ENCODE results near the gene PRSS2. TPM values are rescaled to one million over a fixed set of nuclear protein-coding genes. Genes with fewer than 3 reads are reported as not detected.

PRSS2 gene
- total RNA-seq, 1 donor from 2014 or later, result not detected

DNA sequence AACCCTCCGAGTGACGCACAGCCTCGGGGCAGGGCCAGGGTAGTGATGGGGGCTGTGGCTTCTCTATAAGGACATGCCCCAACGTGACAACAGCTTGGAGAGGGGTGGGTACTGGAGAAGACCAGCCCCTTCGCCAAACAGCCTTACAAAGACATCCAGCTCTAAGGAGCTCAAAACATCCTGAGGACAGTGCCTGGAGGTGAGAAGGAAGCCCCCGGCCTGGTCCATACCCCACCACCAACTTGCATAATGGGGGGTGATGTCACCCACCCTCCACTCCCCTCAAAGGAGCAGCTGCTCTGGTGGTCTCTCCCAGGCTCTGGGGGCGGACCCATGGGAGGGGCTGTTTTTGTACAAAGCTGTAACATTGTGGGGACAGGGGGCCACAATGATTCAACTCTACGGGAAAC lies 15.1 kb downstream of the PRSS2 start:
- intact Hi-C loops (cut with micrococcal nuclease), result loop anchor here (1.0 to 2.0 kb wide), 3 partner anchors 12 to 69 kb away; partner anchors contain the start of gene EPHB6

DNA sequence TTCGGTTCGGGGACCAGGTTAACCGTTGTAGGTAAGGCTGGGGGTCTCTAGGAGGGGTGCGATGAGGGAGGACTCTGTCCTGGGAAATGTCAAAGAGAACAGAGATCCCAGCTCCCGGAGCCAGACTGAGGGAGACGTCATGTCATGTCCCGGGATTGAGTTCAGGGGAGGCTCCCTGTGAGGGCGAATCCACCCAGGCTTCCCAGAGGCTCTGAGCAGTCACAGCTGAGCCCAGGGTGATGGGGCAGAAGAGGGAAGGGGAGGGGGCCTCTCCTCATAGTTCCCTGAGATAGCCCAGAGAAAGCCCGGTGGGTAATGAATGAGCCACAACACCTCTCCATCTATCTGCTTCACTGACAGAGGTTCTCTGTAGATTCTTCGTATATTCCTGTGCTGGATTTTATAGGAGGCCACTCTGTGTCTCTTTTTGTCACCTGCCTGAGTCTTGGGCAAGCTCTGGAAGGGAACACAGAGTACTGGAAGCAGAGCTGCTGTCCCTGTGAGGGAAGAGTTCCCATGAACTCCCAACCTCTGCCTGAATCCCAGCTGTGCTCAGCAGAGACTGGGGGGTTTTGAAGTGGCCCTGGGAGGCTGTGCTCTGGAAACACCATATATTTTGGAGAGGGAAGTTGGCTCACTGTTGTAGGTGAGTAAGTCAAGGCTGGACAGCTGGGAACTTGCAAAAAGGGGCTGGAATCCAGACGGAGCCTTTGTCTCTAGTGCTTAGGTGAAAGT lies 16.4 kb downstream of the PRSS2 start:
- intact Hi-C loops (cut with micrococcal nuclease), result no loop called here

DNA sequence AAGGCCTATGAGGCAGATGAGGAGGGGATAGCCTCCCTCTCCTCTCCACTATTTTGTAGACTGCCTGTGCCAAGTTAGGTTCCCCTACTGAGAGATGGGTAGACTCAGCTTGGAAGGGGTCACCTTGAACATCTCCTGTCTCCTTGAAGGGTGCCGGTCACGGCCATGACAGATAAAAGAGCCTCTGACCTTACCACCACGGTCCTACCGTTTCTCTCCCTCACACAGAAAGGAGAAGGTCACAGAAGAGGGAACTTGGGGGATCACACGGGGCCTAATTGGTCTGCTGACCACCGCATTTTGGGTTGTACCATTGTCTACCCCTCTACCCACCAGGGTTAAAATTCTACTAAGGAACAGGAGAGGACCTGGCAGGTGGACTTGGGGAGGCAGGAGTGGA lies 17.0 kb downstream of the PRSS2 start:
- intact Hi-C loops (cut with micrococcal nuclease), result no loop called here

DNA sequence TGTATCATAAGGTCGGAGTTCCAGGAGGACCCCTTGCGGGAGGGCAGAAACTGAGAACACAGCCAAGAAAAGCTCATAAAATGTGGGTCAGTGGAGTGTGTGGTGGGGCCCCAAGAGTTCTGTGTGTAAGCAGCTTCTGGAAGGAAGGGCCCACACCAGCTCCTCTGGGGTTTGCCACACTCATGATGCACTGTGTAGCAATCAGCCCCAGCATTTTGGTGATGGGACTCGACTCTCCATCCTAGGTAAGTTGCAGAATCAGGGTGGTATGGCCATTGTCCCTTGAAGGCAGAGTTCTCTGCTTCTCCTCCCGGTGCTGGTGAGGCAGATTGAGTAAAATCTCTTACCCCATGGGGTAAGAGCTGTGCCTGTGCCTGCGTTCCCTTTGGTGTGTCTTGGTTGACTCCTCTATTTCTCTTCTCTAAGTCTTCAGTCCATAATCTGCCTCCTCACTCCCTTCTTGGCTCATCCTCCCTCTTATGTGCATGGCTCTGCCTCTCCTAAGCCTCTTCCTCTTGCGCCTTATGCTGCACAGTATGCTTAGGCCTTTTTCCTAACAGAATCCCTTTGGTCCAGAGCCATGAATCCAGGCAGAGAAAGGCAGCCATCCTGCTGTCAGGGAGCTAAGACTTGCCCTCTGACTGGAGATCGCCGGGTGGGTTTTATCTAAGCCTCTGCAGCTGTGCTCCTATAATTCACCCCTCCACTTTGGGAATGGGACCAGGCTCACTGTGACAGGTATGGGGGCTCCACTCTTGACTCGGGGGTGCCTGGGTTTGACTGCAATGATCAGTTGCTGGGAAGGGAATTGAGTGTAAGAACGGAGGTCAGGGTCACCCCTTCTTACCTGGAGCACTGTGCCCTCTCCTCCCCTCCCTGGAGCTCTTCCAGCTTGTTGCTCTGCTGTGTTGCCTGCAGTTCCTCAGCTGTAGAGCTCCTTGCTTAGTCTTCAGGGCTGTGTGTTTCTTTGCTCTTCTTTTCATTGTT lies 17.8 kb downstream of the PRSS2 start:
- intact Hi-C loops (cut with micrococcal nuclease), result no loop called here

DNA sequence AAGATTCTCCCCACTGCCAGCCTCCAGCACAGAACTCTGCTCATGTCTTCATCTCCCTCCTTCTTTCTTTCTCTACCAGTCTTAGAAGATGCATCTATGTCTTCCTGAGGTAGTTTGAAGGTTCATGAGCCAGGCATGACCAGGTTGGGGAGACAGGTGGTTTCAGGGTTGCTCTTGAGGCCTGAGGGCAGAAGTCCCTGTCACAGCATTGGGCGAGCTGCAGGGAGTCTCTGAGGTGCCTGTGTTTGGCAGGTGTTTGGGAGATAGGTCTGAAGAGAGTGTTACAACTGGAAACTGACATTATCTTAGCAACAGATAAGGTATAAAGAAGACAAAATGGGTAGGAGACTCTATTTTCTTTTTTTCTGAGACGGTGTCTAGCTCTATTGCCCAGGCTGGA lies 18.7 kb downstream of the PRSS2 start:
- intact Hi-C loops (cut with micrococcal nuclease), result no loop called here

DNA sequence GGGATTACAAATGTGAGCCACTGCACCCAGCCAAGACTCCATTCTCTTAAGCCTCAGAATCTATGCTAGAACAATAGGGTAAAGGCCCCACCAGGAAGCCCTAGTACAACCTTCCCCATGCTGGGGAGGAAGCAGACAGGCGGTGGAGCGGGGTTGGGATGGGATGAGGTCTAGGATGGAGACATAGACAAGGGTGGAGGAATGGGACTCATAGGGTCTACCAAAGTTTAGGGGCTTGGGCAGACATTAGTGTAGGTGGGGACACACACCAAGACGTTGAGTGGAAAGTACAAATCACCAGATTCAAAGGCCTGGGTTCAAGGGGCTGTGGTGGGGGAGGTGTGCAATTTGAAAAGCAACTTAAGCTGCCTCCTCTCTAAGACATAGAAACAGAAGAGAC lies 19.3 kb downstream of the PRSS2 start:
- intact Hi-C loops (cut with micrococcal nuclease), result no loop called here

DNA sequence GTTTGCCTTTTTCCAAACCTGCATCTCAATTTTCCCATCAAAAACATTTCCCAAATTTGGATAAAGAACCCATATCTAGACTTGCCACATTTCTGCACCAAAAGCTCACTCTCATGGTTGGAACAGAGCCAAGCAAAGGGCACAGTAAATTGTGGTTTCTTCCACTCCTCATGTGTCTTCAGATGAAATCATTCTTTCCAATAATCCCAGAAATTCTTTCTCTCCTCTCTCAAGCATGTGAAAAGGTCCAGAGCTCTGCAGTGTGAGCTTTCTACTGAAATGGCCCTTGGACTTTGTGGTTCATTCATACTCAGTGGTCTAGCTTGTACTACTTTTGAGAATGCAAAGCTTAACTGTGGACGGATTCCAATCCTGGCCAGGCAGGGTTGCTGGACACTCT lies 19.8 kb downstream of the PRSS2 start:
- intact Hi-C loops (cut with micrococcal nuclease), result no loop called here

DNA sequence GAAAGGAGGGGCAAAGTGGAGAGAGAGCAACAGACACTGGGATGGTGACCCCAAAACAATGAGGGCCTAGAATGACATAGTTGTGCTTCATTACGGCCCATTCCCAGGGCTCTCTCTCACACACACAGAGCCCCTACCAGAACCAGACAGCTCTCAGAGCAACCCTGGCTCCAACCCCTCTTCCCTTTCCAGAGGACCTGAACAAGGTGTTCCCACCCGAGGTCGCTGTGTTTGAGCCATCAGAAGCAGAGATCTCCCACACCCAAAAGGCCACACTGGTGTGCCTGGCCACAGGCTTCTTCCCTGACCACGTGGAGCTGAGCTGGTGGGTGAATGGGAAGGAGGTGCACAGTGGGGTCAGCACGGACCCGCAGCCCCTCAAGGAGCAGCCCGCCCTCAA lies 20.7 kb downstream of the PRSS2 start:
- intact Hi-C loops (cut with micrococcal nuclease), result no loop called here

DNA sequence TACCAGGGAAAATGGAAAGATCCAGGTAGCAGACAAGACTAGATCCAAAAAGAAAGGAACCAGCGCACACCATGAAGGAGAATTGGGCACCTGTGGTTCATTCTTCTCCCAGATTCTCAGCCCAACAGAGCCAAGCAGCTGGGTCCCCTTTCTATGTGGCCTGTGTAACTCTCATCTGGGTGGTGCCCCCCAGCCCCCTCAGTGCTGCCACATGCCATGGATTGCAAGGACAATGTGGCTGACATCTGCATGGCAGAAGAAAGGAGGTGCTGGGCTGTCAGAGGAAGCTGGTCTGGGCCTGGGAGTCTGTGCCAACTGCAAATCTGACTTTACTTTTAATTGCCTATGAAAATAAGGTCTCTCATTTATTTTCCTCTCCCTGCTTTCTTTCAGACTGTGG lies 21.4 kb downstream of the PRSS2 start:
- intact Hi-C loops (cut with micrococcal nuclease), result no loop called here

DNA sequence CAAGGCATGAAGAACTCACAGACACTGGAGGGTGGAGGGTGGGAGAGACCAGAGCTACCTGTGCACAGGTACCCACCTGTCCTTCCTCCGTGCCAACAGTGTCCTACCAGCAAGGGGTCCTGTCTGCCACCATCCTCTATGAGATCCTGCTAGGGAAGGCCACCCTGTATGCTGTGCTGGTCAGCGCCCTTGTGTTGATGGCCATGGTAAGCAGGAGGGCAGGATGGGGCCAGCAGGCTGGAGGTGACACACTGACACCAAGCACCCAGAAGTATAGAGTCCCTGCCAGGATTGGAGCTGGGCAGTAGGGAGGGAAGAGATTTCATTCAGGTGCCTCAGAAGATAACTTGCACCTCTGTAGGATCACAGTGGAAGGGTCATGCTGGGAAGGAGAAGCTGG lies 21.8 kb downstream of the PRSS2 start:
- intact Hi-C loops (cut with micrococcal nuclease), result no loop called here

DNA sequence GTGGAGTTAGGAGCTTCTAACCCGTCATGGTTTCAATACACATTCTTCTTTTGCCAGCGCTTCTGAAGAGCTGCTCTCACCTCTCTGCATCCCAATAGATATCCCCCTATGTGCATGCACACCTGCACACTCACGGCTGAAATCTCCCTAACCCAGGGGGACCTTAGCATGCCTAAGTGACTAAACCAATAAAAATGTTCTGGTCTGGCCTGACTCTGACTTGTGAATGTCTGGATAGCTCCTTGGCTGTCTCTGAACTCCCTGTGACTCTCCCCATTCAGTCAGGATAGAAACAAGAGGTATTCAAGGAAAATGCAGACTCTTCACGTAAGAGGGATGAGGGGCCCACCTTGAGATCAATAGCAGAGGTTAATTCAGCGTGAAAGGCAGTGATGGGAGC lies 22.4 kb downstream of the PRSS2 start:
- intact Hi-C loops (cut with micrococcal nuclease), result no loop called here

DNA sequence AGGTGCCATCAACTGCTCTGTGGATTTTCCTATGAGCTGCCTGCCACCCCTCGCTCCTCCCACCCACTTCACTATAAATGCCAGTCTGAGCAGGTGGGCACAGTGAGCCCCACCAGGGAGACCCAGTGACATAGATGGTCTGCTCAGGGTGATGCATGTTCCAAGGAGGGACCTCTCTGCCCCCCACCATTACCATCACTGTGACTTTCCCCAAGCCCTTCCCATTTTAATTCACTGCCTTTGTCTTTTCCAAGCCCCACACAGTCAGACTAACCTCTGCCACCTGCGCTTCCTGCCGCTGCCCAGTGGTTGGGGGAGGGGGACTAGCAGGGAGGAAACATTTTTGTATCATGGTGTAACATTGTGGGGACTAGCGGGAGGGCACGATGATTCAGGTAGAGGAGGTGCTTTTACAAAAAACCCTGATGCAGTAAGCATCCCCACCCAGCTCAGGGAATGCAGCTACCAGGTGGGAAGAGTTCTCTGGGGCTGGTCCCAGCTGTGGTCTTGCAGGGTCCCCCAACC lies 24.6 kb downstream of the PRSS2 start:
- intact Hi-C loops (cut with micrococcal nuclease), result no loop called here

DNA sequence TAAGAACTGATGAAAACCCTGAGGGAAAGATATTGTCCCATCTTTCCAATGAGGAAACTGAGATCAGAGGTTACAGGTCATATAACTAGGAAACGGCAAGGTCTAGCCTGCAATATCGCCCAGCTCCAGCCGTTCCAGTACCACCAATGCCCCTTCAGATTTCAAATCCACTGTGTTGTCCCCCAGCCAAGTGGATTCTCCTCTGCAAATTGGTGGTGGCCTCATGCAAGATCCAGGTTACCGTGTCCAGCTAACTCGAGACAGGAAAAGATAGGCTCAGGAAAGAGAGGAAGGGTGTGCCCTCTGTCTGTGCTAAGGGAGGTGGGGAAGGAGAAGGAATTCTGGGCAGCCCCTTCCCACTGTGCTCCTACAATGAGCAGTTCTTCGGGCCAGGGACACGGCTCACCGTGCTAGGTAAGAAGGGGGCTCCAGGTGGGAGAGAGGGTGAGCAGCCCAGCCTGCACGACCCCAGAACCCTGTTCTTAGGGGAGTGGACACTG lies 25.3 kb downstream of the PRSS2 start:
- intact Hi-C loops (cut with micrococcal nuclease), result no loop called here

DNA sequence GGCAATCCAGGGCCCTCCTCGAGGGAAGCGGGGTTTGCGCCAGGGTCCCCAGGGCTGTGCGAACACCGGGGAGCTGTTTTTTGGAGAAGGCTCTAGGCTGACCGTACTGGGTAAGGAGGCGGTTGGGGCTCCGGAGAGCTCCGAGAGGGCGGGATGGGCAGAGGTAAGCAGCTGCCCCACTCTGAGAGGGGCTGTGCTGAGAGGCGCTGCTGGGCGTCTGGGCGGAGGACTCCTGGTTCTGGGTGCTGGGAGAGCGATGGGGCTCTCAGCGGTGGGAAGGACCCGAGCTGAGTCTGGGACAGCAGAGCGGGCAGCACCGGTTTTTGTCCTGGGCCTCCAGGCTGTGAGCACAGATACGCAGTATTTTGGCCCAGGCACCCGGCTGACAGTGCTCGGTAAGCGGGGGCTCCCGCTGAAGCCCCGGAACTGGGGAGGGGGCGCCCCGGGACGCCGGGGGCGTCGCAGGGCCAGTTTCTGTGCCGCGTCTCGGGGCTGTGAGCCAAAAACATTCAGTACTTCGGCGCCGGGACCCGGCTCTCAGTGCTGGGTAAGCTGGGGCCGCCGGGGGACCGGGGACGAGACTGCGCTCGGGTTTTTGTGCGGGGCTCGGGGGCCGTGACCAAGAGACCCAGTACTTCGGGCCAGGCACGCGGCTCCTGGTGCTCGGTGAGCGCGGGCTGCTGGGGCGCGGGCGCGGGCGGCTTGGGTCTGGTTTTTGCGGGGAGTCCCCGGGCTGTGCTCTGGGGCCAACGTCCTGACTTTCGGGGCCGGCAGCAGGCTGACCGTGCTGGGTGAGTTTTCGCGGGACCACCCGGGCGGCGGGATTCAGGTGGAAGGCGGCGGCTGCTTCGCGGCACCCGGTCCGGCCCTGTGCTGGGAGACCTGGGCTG lies 26.0 kb downstream of the PRSS2 start:
- intact Hi-C loops (cut with micrococcal nuclease), result no loop called here

DNA sequence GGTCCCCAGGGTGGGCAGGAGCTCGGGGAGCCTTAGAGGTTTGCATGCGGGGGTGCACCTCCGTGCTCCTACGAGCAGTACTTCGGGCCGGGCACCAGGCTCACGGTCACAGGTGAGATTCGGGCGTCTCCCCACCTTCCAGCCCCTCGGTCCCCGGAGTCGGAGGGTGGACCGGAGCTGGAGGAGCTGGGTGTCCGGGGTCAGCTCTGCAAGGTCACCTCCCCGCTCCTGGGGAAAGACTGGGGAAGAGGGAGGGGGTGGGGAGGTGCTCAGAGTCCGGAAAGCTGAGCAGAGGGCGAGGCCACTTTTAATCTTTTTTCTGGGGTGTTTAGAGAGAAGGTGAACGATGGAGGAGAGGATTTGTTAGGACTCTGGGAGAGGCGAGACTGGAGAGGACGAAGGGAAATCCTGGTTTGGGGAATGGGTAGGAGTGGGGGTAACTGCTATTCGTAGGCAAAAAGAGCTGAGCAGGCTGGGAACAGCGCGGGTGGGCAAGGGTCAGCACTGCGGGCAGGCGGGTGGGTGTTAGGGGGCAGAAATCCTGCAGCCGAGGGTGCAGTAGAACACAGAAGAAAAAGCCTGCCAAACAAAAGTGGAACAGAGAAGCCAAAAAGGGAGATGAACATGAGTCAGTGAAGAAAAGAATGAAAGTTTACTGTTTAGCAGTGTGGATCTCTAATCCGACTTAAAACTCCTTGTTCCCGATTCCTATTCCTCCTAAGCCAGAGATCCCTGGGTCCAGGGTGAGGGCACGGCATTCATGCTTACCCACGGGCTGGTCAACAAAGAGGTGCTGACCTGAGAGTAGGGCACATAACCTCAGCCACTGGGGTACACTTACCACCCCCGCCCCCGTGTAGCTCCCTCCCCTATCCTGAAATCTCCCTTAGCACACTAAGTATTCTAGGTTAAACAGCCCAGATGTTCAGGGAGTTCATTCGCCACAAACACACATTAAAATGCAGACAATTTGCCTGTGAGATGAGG lies 26.9 kb downstream of the PRSS2 start:
- intact Hi-C loops (cut with micrococcal nuclease), result loop anchor here (1.0 kb wide), 2 partner anchors 11 to 12 kb away; no protein-coding TSS in a partner anchor

DNA sequence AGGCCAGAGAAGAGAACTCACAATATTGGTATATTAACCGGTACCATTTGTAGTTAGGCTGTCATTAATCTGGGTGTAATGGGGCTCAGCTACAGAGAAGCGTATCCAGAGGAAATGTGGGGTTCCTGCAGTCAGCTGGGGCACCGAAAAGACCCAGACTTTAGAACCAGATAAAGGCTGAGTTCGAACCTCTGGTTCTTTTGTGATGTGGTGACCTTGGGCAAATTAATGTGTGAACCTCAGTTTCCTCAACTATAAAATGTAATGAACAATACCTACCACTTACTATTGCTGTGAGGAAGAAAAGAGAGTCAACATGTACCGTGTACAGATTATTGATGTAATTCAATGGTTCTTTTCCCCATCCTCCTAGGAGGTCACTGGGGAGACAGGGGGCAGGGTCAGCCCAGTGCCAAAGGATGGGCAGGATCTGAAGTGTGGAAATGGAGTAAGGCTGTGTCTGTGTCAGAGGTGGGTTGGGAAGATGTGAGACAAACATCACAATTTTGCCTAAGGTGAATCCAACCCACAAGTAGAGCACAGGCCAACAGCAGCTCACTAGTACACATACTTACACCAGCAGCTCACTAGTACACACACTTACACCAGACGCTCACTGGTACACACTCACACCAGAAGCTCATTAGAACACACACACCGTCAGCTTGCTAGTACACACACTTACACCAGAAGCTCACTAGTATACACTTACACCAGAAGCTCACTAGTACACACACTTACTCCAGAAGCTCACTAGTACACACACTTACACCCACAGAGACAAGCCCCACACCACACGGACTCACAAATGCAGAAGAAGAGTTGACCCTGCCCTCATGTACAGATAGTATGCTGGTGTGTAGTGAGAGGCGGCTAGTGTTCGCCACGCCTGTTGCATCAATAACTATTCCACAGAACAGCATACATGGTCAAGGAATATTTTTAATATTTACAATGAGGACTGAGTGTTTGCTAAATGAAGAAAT lies 28.0 kb downstream of the PRSS2 start:
- intact Hi-C loops (cut with micrococcal nuclease), result loop anchor here (1.0 kb wide), 2 partner anchors 10 to 13 kb away; no protein-coding TSS in a partner anchor

DNA sequence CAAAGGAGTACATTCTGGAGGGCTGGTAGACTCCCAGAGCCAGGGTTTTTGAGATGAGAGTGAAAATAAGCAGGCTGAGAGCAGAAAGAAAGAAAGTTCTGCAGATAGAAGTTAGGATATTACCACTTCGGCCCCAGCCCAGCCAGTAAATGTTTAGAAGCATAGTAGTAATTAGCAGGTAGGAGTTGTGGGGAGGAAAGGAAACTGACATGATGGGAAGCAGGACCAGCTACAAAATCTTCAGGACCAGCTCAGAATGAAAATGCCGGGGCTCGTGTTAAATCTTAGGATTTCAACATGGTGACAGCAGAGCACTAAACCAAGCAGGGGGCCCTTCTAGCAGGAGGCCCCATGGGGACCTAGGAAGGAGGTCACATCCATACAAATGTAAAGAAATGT lies 28.7 kb downstream of the PRSS2 start:
- intact Hi-C loops (cut with micrococcal nuclease), result no loop called here

DNA sequence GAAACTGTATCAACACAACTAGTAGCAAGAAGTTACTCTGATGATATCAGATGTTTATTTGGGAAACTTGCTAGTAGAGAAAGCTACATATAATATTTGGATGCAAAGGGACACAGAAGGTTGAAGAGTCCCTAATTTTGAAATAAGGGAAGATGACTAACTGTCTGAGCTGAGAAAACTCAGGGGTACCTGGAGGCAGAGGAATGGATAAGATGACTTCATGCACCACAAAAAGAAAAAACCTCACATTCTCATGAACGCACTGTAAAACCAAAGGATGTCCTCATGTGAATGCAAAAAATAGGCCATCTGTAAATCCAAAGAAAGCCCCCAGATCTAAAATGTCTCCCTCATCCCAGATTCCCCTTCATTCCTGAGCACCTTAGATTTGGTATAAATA lies 29.3 kb downstream of the PRSS2 start:
- intact Hi-C loops (cut with micrococcal nuclease), result no loop called here
